CD4-positive, alpha-beta T cell treated with Interleukin-12 subunit alpha and Interleukin-12 subunit beta, for 1 hour (primary cell): ENCODE data around the gene JCHAIN.
A peak's percentile ranks its signal among the peaks of the same experiment; 100 is the strongest.
"Not testable (repeated sequence)": the region's sequence is repeated elsewhere in the genome, so short reads cannot be mapped to it uniquely, and the experiment has no call there.

Source experiments
- DNase-seq: peaks from one replicate; pipeline ENCODE4 v3.0.0-alpha.2; 2020

JCHAIN gene

GRCh38 chr4:70687821-70688794, 21.8 kb upstream of the JCHAIN start, which contains the start of gene UTP3:
TSS of gene UTP3 (plus strand) at chr4:70688532. CDS start at chr4:70688678, 146 bp downstream.
- DNase-seq: peak; percentile 94

GRCh38 chr4:70687392-70687791, 21.1 kb upstream of the JCHAIN start:
- DNase-seq: peak; percentile 38

- not testable (repeated sequence) for DNase-seq
Measured at GRCh38 chr4:70682142-70682541, 15.8 kb upstream of the JCHAIN start.

- DNase-seq: no peak
Measured at GRCh38 chr4:70681704-70682103, 15.4 kb upstream of the JCHAIN start.

GRCh38 chr4:70680934-70681333, 14.6 kb upstream of the JCHAIN start:
- DNase-seq: no peak

- no peak for DNase-seq
Measured at GRCh38 chr4:70678383-70678999, 12.2 kb upstream of the JCHAIN start.

- DNase-seq: no peak
Measured at GRCh38 chr4:70676554-70677090, 10.3 kb upstream of the JCHAIN start.

- no peak for DNase-seq
Measured at GRCh38 chr4:70674731-70675130, 8.4 kb upstream of the JCHAIN start.

GRCh38 chr4:70674191-70674590, 7.9 kb upstream of the JCHAIN start:
- no peak for DNase-seq

GRCh38 chr4:70671091-70671490, 4.8 kb upstream of the JCHAIN start:
- no peak for DNase-seq

- no peak for DNase-seq
Measured at GRCh38 chr4:70670332-70671014, 4.2 kb upstream of the JCHAIN start.

- DNase-seq: no peak
Measured at GRCh38 chr4:70667740-70668535, 1.6 kb upstream of the JCHAIN start.

- DNase-seq: not testable (repeated sequence)
Measured at GRCh38 chr4:70661309-70661922, 4.9 kb downstream of the JCHAIN start.

- DNase-seq: no peak
Measured at GRCh38 chr4:70660106-70660505, 6.2 kb downstream of the JCHAIN start.

- no peak for DNase-seq
Measured at GRCh38 chr4:70658418-70658817, 7.9 kb downstream of the JCHAIN start.

GRCh38 chr4:70657326-70657725, 9.0 kb downstream of the JCHAIN start:
- no peak for DNase-seq

GRCh38 chr4:70654605-70655011, 11.7 kb downstream of the JCHAIN start:
- DNase-seq: no peak

- DNase-seq: peak; percentile 50
Measured at GRCh38 chr4:70651864-70652506, 14.3 kb downstream of the JCHAIN start.

- DNase-seq: not testable (repeated sequence)
Measured at GRCh38 chr4:70650741-70651140, 15.6 kb downstream of the JCHAIN start.

GRCh38 chr4:70640192-70640591, 26.1 kb downstream of the JCHAIN start:
- DNase-seq: no peak

GRCh38 chr4:70637239-70637913, 28.9 kb downstream of the JCHAIN start:
- no peak for DNase-seq
